Pons (tissue), 1 donor: ENCODE results near the gene CDC40.
"Not testable (repeated sequence)": the region's sequence is repeated elsewhere in the genome, so short reads cannot be mapped to it uniquely, and the experiment has no call there.

Source experiments
- DNase-seq: peaks from one replicate; pipeline ENCODE4 v3.0.0-alpha.2; 2016; ENCODE audit warnings: low spot score

CDC40 gene

DNA sequence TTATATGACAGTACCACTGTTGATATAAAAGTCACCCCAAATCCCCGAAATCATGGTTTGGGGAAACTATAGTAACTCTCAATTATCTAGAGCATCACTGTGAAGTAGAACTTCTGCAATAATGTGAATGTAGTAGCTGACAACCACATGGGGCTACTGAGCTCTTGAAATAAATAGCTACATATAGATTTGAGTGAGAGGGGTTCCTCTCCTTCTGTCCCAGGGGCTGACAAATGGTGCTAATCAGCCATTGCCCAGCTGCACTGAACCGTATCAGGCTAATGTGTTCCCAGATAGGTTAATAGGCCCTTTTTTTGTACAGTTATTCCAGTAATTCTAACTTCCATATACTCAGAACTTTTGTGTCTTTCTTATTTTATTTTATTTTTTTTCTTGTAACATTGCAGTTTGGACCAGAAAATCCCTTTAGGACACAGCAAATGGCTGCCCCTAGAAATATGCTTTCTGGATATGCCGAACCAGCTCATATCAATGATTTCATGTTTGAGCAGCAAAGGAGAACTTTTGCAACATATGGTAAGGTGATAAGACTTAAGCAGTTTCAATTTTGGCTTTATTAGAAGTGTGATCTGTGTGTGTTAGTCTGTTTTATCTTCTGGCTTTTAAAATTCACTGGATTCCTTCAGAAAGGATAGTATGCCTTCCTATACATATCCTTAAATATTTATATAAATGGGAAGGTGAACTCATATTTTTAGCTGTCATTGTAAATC lies 21.1 kb downstream of the CDC40 start:
- DNase-seq, result no peak

DNA sequence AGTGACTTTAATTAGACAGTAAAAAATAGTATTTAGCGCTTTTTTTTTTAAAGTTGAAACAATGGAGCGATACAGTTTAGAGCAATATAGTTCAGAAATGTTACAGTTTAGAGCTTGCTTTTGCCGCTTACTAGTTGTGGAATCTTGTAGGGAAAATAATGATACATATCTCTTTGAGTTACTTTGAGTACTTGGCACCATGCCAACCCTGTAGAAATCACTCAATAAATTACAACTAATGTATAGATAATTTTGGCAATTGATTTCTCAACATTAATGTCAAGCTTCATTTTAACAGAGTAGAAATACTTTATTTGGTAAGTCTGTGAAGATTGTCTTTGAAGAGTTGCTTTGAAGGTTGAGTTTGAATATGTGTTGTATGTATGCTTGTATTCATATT lies 27.4 kb downstream of the CDC40 start:
- DNase-seq, result no peak

DNA sequence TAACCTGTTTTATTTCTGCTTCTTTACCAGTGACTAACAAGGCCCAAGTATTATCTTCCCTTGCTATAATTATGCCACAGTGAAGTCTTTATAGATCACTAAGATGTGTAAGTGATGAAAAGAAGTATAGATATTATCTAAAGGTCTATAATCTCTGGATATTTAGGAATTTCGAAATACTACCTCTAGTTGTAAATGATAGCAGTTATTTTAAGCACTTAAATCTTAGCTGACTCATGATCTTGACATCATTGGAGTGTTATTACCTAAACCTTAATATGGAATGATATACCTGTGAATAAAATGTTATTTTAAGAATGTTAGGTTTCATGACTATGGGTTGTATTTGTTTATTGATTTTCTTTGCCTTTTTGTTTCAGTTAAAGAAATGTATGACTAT lies 31.5 kb downstream of the CDC40 start:
- no peak for DNase-seq

DNA sequence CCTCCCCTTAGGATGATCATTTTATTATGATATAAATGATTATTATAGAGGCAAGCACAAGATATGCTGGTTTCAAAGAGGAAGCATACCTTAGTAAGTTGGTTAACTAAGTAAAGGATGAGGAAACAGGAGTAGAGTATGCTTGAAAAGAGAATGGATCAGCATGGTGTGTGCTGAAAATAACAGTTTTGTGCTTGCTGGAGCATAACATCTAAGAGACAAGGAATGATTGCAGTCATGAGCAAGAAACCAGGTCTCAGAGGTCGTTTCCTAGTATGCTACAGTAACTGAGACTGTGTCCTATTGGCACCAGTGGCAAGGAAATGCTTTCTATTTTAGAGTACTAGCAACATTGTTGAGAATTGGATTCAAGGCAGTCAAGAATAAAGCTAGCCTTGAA lies 34.1 kb downstream of the CDC40 start:
- DNase-seq, result no peak

DNA sequence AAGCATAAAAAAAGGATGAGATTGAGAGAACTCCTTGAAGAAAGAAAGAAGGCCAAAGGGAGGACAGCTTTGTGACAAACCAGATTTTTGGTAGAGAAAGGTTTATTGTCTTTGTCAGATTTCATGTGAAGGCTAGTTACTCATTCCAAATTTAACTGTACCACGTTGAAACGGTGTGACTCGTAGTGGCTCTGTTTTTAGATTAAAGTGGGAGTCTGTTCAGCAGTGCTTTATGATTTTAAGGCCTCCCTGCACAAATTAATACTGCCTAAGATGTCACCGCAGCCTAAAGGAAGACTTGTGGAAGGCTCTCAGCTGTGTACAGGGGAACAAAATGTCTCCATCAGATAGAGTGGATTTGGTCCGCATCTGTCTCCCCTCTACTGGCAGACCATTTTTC lies 35.9 kb downstream of the CDC40 start:
- no peak for DNase-seq

DNA sequence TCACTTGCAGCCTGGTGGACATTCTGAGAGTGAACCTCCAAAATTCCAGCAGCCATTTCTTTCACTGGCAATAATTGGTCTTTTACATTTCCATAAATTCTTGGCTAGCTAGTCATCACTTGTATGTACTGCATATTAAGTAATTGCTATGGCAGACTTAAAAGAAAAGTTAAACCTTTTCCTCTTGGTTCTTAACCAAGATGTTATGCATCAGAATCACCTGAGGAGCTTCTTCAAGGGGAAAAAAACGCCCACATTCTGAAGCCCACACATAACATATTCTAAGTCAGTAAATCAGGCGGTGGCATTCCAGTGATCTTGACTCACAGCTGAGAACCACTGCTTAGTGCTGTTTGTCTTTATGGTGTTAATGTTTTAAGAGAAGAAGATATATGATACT lies 37.0 kb downstream of the CDC40 start:
- DNase-seq, result no peak

DNA sequence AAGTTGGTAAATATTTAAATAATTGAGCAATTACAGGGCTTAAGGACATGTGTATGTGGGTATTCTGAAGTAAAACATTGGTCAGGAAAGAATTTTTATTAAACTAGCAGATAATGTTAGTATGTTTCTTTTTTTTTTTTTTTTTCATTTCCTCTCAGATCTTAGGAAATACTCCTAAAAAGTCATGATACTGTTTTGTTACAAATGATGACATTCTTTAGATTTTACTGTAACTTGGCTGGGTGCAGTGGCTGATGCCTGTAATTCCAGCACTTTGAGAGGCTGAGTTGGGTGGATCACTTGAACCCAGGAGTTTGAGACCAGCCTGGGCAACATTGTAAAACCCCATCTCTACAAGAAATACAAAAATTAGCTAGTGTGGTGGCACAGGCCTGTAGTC lies 41.5 kb downstream of the CDC40 start:
- DNase-seq, result no peak

DNA sequence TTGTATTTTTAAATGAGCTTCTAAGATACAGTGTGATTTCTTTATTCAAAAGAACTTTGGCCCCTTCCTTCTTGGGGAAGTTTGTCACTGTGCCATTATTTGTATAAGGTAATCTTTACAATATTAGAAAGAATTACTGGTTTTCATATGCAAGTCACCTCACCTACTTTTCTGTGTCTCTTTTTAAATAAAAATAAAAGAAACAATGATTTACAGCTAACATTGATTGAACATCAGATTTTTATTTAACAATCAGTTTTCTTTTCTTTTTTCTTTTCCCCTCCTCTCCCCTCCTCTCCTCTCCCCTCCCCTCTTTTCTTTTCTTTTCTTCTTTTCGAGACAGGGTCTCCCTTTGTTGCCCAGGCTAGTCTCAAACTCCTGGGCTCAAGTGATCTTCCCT lies 46.0 kb downstream of the CDC40 start:
- DNase-seq, result no peak

DNA sequence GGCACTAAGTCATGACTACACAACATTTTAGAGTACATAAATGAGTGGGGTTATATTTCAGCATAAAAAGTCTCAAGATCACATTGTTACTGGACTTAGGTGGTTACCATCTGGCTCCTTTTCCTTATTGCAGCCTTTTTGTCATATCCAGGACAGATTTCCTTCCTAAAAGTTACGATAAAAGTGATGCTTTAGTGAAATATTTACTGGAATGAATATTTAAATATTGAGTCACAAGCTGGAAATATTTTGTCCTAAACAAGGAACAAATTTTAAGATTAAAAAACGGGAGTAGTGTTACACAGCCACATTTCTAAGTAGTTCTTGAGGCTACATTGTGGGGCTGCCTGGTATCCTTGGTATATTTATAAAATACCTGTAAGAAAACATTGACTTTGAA lies 52.2 kb downstream of the CDC40 start:
- no peak for DNase-seq

DNA sequence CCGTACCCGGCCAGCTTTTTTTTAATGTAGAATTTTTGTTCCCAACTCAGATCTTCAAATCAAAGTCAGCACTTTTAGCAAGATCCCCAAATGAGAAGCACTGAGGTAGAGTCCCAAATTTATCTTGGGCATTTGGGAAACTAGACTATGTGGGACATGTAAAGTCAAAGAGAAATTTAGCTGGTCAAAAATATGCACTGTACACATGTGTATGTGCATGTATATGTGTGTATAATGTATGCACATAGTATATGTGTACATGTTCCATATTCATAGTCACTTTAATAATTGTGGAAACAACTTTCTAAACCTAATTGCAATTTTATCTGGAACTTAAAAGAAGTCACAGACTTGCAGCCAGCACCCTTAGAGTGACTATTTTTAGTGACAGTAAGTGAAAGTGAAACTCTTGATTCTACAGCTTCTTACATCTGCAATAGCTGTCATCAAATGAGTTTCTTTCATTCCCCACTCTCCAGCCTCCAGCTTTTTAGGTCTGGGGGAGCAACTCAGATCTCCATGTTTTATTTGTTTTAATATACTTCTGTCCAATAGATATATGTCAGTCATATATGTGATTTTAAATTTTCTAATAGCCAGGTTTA lies 53.6 kb downstream of the CDC40 start:
- peak; percentile 32 for DNase-seq

DNA sequence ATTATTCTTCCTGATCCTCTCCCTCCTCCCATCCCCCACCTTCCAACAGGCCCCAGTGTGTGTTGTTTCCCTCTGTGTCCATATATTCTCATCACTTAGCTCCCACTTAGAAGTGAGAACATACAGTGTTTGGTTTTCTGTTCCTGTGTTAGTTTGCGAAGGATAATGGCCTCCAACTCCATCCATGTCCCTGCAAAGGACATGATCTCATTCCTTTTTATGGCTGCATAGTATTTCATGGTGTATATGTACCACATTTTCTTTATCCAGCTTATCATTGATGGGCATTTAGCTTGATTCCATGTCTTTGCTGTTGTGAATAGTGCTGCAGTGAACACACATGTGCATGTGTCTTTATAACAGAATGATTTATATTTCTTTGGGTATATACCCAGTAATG lies 55.8 kb downstream of the CDC40 start:
- DNase-seq, result not testable (repeated sequence)

DNA sequence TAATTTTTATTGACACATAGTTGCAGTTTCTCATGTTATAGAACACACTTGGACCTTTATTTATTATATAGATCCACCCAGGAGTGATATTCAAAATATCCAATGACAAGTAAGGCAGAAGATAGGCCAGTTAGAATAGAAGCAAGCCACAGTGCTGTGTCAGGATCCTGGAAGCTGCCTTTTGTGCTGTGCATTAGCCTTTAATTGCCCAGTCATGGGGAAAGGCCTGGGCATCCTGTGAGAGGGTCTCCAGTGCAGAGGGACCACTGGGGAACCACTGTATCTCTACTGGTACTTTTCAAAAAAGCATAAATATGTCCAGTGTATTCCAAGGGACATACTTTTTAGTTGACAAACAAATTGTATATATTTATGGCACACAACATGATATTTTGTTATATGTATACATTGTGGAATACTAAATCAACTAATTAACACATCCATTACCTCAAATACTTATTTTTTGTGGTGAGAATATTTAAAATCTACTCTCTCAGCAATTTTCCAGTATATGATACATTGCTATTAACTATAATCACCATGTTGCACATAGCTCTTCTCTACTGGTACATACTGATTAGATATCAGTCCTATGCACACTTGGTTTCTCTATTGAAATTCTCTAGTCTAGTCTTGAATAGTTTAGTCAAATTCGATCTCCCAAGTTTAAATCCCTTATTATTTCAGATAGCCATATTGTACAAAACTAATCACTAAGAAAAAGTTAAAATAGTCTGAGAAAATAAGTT lies 59.5 kb downstream of the CDC40 start:
- DNase-seq, result no peak

DNA sequence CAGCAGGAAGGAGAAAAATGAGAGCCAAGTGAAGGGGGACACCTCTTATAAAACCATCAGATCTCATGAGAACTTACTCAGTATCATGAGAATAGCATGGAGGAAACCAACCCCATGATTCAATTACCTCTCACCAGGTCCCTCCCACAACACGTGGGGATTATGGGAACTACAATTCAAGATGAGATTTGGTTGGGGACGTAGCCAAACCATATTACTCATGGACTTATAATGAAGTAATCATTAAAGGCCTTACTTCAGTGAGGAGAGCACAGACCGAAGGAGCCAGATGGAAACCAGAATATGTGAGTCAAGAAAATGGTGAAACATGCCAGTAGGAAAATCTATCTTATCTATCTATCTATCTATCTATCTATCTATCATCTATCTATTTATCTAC lies 64.4 kb downstream of the CDC40 start:
- not testable (repeated sequence) for DNase-seq

DNA sequence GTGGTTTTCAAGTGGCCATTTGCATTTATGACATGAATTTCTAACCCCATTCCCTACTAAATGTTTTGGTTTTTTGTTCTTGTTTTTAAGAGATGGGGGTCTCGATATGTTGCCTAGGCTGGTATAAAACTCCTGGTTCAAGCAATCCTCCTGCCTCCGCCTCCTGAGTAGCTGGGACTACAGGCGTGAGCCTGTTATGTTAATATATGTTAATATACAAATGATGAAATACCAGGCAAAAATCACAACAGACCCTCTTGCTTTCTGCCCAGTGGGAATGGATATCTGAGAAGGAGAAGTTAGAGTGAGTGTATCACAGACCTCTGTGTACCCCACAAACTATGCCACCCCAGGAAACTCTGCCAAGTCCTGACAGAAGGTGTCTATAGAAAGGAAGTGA lies 66.2 kb downstream of the CDC40 start:
- DNase-seq, result no peak

DNA sequence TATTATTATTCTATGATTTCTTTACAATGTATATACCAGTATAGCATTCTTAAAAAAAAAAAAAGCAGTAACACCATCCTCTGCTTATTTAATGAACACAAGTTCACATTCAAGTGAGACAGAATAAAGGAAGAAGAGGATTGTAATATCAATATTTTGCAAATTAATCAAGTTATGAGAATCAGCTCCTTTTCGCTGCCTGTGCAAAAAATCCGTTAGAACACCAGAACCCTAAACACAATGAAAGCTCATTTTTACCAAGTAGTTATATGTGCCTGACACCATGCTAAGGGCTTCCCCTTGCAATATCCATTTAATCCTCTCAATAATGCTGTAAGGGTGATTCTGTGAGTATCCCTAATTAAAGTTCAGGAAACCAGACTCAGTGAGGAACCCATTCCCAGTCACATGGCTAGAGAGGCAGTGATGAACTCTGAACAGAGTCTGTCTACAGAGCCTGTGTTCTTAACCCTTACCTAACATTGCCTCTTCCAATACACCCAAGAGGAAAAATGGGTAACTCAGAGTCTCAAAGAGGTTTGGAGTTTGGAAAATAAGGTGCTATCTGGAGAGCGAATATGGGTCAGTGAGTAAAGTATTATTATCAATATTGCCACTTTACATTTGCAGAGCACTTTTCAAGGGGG lies 66.8 kb downstream of the CDC40 start:
- DNase-seq, result no peak

DNA sequence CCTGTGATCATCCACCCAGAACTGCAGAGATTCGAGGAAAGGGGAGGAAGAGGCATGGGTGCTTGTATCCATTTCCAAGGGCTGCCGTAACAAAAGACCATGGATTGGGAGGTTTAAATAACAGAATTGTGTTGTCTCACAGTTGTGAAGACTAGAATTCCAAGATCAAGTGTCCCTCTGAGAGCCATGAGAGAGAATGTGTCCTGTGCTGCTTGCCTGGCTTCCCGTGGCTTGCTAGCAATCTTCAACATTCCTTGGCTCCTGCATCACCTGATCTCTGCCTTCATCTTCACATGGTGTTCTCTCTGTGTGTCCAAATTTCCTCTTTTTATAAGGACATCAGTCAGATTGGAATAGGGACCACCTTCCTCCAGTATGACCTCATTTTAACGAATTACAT lies 69.8 kb downstream of the CDC40 start:
- no peak for DNase-seq

DNA sequence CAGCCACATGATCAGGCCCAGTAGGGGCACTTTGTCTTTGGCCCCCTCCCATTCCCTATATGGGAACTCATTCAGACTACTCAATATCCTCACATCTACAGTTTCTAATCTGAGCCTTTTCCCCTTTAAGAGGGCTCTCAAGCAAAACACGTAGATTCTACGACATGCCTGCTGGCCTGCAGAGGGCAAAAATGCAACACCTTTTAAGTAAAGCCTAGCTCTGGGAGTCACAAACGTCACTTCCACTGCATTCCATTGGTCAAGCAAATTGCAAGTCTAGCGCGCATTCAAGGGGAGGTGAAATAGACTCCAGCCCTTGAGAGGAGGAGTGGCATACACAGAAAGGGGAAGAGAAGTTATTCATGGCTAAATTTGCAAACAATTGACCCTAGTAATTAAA lies 70.6 kb downstream of the CDC40 start:
- DNase-seq, result no peak

DNA sequence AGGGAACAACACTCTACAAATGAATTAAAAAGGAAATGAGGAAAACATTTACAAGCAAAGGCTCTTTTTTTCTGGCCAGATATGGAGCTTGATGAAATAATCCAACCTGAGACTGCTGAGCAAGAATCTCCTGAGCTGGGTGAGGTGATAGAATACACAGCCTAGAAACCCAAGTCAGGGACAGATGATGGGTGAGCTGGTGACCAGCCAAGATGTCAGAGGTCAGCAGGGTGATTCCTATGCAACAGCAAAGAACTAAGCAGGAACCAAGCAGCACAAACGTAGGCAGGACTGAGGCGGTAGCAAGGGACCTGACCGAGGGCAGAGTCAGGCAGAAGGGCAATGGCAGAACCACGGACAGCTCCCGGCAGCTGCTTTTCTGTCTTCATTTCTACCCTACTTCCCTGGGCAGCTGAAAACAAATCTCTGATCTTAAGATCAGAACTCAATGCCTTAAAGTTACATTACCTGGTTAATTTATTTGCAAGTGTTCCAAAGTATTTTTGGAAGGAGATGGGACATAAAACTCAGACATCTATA lies 75.1 kb downstream of the CDC40 start:
- no peak for DNase-seq

DNA sequence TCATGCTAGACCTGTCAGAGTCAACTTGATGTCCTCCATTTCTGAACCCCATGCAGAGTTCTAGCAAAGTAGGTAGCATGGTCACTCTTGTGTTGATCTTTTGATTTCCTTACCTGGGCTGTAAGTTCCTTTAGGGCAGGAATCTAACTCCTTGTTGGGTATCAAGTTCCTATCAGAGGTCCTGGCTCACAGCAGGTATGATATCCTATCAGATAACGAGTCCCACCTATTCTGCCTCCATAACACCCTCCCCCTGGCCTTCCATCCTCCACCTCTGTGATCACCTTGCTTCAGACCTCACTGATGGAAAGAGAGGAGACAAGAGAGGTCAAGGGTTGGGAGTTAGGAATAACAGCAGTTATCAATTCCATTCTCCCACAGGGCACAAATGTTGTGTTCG lies 76.1 kb downstream of the CDC40 start:
- DNase-seq, result no peak

DNA sequence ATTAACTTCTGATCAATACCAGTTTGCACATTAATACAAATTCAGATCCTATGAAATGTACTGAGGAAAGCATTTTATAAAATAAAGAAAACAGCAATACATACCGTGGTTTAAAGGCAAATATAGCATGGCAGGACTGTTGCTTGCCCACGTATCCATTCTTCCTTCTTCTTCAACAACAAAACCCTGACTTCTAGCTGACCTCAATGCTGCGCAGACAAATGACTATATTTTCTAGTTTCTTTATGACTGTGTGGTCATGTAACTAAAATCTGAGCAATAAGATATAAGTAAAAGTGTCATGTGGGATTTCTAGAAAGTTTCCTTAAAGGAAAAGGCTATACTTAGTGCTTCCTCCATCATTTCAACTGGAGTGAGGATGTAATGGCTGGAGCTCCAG lies 85.0 kb downstream of the CDC40 start:
- DNase-seq, result no peak

DNA sequence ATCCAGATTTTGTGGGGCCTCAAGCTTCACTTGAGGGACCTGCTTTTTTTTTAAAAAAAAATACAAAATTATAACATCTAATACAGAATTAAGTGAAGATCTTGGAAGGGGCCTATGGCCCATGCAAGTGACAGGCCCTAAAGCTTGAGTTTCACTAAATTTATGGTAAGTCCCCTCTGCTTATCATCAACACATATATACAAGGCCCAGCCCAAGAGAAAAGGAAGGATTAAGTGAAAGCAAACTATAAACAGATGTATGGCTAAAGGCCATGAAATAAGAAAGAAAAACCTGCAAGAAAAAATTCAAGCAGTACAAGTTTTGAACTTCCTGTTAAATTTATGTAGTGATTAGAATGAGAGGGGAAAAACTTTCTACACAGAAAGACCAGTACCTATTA lies 86.8 kb downstream of the CDC40 start:
- DNase-seq, result no peak

DNA sequence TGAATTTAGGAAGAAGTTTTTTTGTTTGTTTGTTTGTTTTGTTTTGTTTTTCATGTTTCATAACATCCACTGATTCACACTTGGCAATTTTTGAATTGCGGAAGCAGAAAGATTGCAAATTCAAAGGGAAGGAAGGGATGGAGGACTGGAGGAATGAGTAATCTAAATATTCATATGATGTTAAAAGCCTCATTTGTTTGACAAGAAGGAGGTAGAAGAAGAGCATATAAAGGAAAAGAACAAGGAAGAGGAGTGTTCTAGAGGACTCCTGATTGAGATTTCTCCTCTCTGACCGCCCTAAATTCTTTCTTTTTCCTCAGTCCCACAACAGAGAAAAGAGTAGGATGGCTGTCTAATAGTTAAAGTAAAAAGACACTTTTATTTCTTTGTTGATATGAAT lies 89.4 kb downstream of the CDC40 start:
- DNase-seq, result no peak

DNA sequence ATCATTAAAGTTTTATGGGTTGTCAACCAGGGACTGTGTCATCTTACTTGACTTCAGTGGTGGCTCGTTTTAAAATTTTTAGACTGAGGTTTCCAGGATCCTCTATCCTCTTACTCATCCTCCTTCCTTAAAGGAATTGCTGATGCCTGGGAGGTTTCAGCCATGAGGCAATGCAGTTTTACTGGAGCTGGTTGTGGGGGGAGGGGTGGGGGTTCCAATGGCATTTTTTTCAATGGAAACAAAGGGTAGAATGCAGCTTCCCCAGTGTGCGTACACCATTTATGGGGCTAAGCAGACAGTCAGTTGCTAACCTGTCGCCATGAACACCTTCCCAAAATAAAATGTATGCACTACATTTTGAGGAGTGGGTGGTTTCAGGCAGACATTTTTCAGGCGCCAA lies 89.9 kb downstream of the CDC40 start:
- DNase-seq, result no peak
